ENCODE results near the gene PGBD1. TPM values are rescaled to one million over a fixed set of nuclear protein-coding genes. Genes with fewer than 3 reads are reported as not detected.

Gene PGBD1
- total and polyA plus RNA-seq, 2 of the 13 experiments (the other 11 are each of a cell fraction or from before 2014, with no cell fraction given): 3.6 to 6.9 TPM

DNA sequence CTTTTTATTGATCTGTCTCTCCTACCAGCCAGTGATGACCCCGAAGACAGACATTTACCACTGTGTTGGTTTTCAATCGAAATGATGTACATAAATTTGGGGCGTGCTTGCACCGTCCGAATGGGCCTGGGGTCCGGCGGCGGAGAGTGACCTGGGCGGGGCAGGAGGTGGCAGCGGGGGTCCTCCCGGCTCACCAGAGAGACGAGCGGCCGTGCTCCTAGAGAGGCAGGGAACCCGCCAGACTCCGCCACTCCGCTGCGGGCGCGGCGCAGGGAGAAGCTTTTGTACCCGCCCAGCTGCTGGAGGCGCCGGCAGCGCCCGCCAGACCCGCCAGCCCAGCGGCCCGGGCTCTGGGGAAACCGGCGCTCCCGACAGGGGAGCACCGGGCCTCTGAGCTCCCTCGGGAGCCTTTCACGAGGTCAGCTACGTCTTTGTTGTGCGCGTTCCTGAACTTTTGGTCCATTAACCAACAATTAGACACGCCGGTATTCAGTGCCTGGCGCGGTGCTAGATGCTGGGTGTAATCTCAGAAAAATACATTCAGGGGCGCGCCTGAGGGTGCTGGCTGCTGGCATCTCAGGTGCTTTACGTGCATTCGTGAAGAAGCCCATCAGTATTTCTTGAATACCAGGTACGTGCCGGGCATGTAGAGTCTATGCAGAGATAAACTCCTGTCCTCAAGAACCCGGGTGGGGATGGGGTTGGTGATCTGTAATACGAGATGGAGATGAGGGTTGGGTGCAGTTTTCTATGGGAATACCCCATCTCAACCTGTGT is at the start of gene PGBD1 (continued):
- TF ChIP-seq YY1 (IDR thresholded peaks at IDR 0.05; ENCODE audit: insufficient read depth, insufficient replicate concordance, low read depth, low read length) (peak; percentile 78), FIP1L1 (IDR thresholded peaks at IDR 0.05; ENCODE audit: borderline replicate concordance, insufficient read depth, low read depth, low read length) (no peak), ISX (CRISPR knock-in tag; conservative IDR thresholded peaks at IDR 0.05) (0 out of 2 replicates have a peak, but pooled peaks have one; percentile 62), AKAP8 (CRISPR knock-in tag; IDR thresholded peaks at IDR 0.05) (no peak), FOXA3 (CRISPR knock-in tag; IDR thresholded peaks at IDR 0.05) (no peak; the same call in 1 of the 2 replicates), EP300 (IDR thresholded peaks at IDR 0.05; ENCODE audit: low read depth in 2 of 2, low read length in 2 of 2) (peak in 1 of 2 experiments; percentile 5; a peak in 1 of 4 replicates), EP300 (CRISPR knock-in tag; IDR thresholded peaks at IDR 0.05; ENCODE audit: borderline replicate concordance) (no peak), CHCHD3 (CRISPR knock-in tag; IDR thresholded peaks at IDR 0.05) (no peak), TAF1 (CRISPR knock-in tag; IDR thresholded peaks at IDR 0.05) (peak; percentile 91), ZNF260 (CRISPR knock-in tag; IDR thresholded peaks at IDR 0.05; ENCODE audit: borderline replicate concordance, low read depth) (no peak), DNMT3B (CRISPR knock-in tag; conservative IDR thresholded peaks at IDR 0.05) (peak; percentile 92), HMGA1 (CRISPR knock-in tag; conservative IDR thresholded peaks at IDR 0.05) (no peak), HOXA3 (CRISPR knock-in tag; IDR thresholded peaks at IDR 0.05) (peak; percentile 83), ZSCAN31 (CRISPR knock-in tag; IDR thresholded peaks at IDR 0.05; ENCODE audit: low read depth) (peak; percentile 79), GTF2F1 (IDR thresholded peaks at IDR 0.05; ENCODE audit: low read length) (no peak), KDM5B (CRISPR knock-in tag; IDR thresholded peaks at IDR 0.05; ENCODE audit: borderline replicate concordance) (peak; percentile 80; the same call in 1 of the 2 replicates), RBM22 (optimal IDR thresholded peaks at IDR 0.05; ENCODE audit: low read length) (no peak), ZKSCAN8 (CRISPR knock-in tag; IDR thresholded peaks at IDR 0.05; ENCODE audit: borderline replicate concordance) (no peak), KLF15 (CRISPR knock-in tag; IDR thresholded peaks at IDR 0.05; ENCODE audit: borderline replicate concordance) (peak; percentile 84), TRIM24 (CRISPR knock-in tag; IDR thresholded peaks at IDR 0.05) (no peak), ZNF550 (CRISPR knock-in tag; IDR thresholded peaks at IDR 0.05; ENCODE audit: borderline replicate concordance) (no peak), U2AF2 (IDR thresholded peaks at IDR 0.05; ENCODE audit: low read depth, low read length) (no peak), SMARCE1 (IDR thresholded peaks at IDR 0.05; ENCODE audit: borderline replicate concordance) (no peak), KMT2A (CRISPR knock-in tag; IDR thresholded peaks at IDR 0.05) (peak; percentile 93), ZNF335 (CRISPR knock-in tag; IDR thresholded peaks at IDR 0.05) (peak; percentile 85)
- TF ChIP-seq, protein P1, sequence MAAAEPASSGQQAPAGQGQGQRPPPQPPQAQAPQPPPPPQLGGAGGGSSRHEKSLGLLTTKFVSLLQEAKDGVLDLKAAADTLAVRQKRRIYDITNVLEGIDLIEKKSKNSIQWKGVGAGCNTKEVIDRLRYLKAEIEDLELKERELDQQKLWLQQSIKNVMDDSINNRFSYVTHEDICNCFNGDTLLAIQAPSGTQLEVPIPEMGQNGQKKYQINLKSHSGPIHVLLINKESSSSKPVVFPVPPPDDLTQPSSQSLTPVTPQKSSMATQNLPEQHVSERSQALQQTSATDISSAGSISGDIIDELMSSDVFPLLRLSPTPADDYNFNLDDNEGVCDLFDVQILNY (CRISPR knock-in tag; conservative IDR thresholded peaks at IDR 0.05): no peak
- TF ChIP-seq, protein P2, sequence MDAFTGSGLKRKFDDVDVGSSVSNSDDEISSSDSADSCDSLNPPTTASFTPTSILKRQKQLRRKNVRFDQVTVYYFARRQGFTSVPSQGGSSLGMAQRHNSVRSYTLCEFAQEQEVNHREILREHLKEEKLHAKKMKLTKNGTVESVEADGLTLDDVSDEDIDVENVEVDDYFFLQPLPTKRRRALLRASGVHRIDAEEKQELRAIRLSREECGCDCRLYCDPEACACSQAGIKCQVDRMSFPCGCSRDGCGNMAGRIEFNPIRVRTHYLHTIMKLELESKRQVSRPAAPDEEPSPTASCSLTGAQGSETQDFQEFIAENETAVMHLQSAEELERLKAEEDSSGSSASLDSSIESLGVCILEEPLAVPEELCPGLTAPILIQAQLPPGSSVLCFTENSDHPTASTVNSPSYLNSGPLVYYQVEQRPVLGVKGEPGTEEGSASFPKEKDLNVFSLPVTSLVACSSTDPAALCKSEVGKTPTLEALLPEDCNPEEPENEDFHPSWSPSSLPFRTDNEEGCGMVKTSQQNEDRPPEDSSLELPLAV (CRISPR knock-in tag; conservative IDR thresholded peaks at IDR 0.05; ENCODE audit: low read depth): no peak
- TF ChIP-seq, protein P3, sequence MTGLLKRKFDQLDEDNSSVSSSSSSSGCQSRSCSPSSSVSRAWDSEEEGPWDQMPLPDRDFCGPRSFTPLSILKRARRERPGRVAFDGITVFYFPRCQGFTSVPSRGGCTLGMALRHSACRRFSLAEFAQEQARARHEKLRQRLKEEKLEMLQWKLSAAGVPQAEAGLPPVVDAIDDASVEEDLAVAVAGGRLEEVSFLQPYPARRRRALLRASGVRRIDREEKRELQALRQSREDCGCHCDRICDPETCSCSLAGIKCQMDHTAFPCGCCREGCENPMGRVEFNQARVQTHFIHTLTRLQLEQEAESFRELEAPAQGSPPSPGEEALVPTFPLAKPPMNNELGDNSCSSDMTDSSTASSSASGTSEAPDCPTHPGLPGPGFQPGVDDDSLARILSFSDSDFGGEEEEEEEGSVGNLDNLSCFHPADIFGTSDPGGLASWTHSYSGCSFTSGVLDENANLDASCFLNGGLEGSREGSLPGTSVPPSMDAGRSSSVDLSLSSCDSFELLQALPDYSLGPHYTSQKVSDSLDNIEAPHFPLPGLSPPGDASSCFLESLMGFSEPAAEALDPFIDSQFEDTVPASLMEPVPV (CRISPR knock-in tag; IDR thresholded peaks at IDR 0.05): 0 out of 2 replicates have a peak, but pooled peaks have one; percentile 30

Data from HepG2 (cell line).